ENCODE measurements around the gene RXRA.
A peak's percentile ranks its signal among the peaks of the same experiment; 100 is the strongest.

Gene RXRA

GRCh38 chr9:134452728-134453127, 126.5 kb downstream of the RXRA start:
- DNase-seq (ENCODE audit: low spot score) = no peak

GRCh38 chr9:134453776-134454475, 127.7 kb downstream of the RXRA start:
- DNase-seq (ENCODE audit: low spot score) = no peak

GRCh38 chr9:134454476-134454857, 128.2 kb downstream of the RXRA start:
- no peak for DNase-seq (ENCODE audit: low spot score)

GRCh38 chr9:134455021-134455471, 128.8 kb downstream of the RXRA start:
- DNase-seq (ENCODE audit: low spot score) = no peak

- DNase-seq (ENCODE audit: low spot score) = no peak
Measured at GRCh38 chr9:134455537-134455933, 129.3 kb downstream of the RXRA start.

GRCh38 chr9:134455934-134456755, 129.9 kb downstream of the RXRA start:
- peak; percentile 95 for DNase-seq (ENCODE audit: low spot score)

GRCh38 chr9:134456756-134457305, 130.6 kb downstream of the RXRA start:
- no peak for DNase-seq (ENCODE audit: low spot score)

- DNase-seq (ENCODE audit: low spot score) = no peak
Measured at GRCh38 chr9:134457321-134458206, 131.3 kb downstream of the RXRA start.

- peak; percentile 45 for DNase-seq (ENCODE audit: low spot score)
Measured at GRCh38 chr9:134458207-134459108, 132.2 kb downstream of the RXRA start.

GRCh38 chr9:134459164-134459563, 132.9 kb downstream of the RXRA start:
- no peak for DNase-seq (ENCODE audit: low spot score)

- DNase-seq (ENCODE audit: low spot score) = no peak
Measured at GRCh38 chr9:134459573-134459972, 133.3 kb downstream of the RXRA start.

GRCh38 chr9:134460206-134460605, 134.0 kb downstream of the RXRA start:
- DNase-seq (ENCODE audit: low spot score) = no peak

- no peak for DNase-seq (ENCODE audit: low spot score)
Measured at GRCh38 chr9:134460896-134461295, 134.6 kb downstream of the RXRA start.

- no peak for DNase-seq (ENCODE audit: low spot score)
Measured at GRCh38 chr9:134461426-134461982, 135.2 kb downstream of the RXRA start.

- DNase-seq (ENCODE audit: low spot score) = no peak
Measured at GRCh38 chr9:134462318-134462717, 136.1 kb downstream of the RXRA start.

- DNase-seq (ENCODE audit: low spot score) = no peak
Measured at GRCh38 chr9:134463280-134463679, 137.0 kb downstream of the RXRA start.

- no peak for DNase-seq (ENCODE audit: low spot score)
Measured at GRCh38 chr9:134466869-134467616, 140.8 kb downstream of the RXRA start.

GRCh38 chr9:134468358-134468757, 142.1 kb downstream of the RXRA start:
- no peak for DNase-seq (ENCODE audit: low spot score)

GRCh38 chr9:134469041-134469875, 143.0 kb downstream of the RXRA start:
- peak; percentile 44 for DNase-seq (ENCODE audit: low spot score)

Measured in AG08395 (cell line).